GM15510 (cell line): Measurements from ENCODE around the gene ABL2.

Experiments
- POLR2A ChIP-seq: IDR thresholded peaks from 3 replicates; pipeline ENCODE4 v1.6.1; 2011; ENCODE audit warnings: borderline replicate concordance; ENCODE audit not compliant: insufficient read length; ENCODE audit errors: extremely low read depth

ABL2 gene

GRCh38 chr1:179058487-179059483 lies 170.7 kb downstream of the ABL2 start:
- no peak for TF ChIP-seq POLR2A

GRCh38 chr1:179055937-179056336 lies 173.5 kb downstream of the ABL2 start:
- TF ChIP-seq POLR2A, result no peak

GRCh38 chr1:179053486-179053885 lies 176.0 kb downstream of the ABL2 start:
- TF ChIP-seq POLR2A, result no peak

GRCh38 chr1:179052776-179053175 lies 176.7 kb downstream of the ABL2 start:
- TF ChIP-seq POLR2A, result no peak
